Chondrocyte (in vitro differentiated cells): ENCODE results near the gene PRKAR1A. TPM values are rescaled to one million over a fixed set of nuclear protein-coding genes. Genes with fewer than 3 reads are reported as not detected.

Experiments
- DNase-seq: peaks from one replicate; pipeline ENCODE4 v3.0.0; 2021; ENCODE audit warnings: mixed read lengths, low spot score
- H3K27ac Mint-ChIP-seq: one replicate; pipeline ENCODE4 v1.8.0; 2021; ENCODE audit warnings: mild to moderate bottlenecking, moderate library complexity, mixed read lengths; ENCODE audit not compliant: unreplicated experiment
- H3K27me3 Mint-ChIP-seq: 2 replicates; pipeline ENCODE4 v1.8.0; 2021; ENCODE audit warnings: low read depth, mixed read lengths
- H3K36me3 Mint-ChIP-seq: 2 replicates; pipeline ENCODE4 v1.8.0; 2021; ENCODE audit warnings: low read depth, mixed read lengths
- H3K4me1 Mint-ChIP-seq: 2 replicates; pipeline ENCODE4 v1.8.0; 2021; ENCODE audit warnings: low read depth, mild to moderate bottlenecking, mixed read lengths
- H3K4me3 Mint-ChIP-seq: one replicate; pipeline ENCODE4 v1.8.0; 2021; ENCODE audit warnings: mild to moderate bottlenecking, moderate library complexity, mixed read lengths; ENCODE audit not compliant: unreplicated experiment
- H3K9me3 Mint-ChIP-seq: 2 replicates; pipeline ENCODE4 v1.8.0; 2021; ENCODE audit warnings: low read depth, mixed read lengths
- CTCF ChIP-seq: fragments of 200-600 bp; sonication (generic); IDR thresholded peaks from 2 replicates; pipeline ENCODE4 v1.5.0; 2021; ENCODE audit warnings: antibody characterized with exemption, mild to moderate bottlenecking, moderate library complexity
- total RNA-seq: library from RNA; stranded (reverse); gene quantifications from 3 replicates; pipeline ENCODE4 v1.2.1, GENCODE V29; 2021

PRKAR1A gene
- total RNA-seq, 1 donor from 2014 or later = 269 TPM

GRCh38 chr17:68576811-68577496 is 64.7 kb downstream of the PRKAR1A start:
- Mint-ChIP-seq H3K27ac (no peak overlapping the region), H3K27me3 (no peaks in the 10 kb centered on the region), H3K9me3 (peaks cover 4% of the 10 kb centered on the region), H3K4me1 (no peaks in the 10 kb centered on the region), H3K36me3 (no peaks in the 10 kb centered on the region), H3K4me3 (no peak overlapping the region)
- no peak for DNase-seq
- no peak for TF ChIP-seq CTCF

GRCh38 chr17:68577497-68577821 is 65.2 kb downstream of the PRKAR1A start:
- DNase-seq = no peak
- TF ChIP-seq CTCF = no peak
- H3K27me3 Mint-ChIP-seq = no peaks in the 10 kb centered on the region
- no peaks in the 10 kb centered on the region for H3K4me1 Mint-ChIP-seq
- H3K27ac Mint-ChIP-seq = no peak overlapping the region
- peaks cover 4% of the 10 kb centered on the region for H3K9me3 Mint-ChIP-seq
- H3K4me3 Mint-ChIP-seq = no peak overlapping the region
- no peaks in the 10 kb centered on the region for H3K36me3 Mint-ChIP-seq

GRCh38 chr17:68578236-68578635 is 66.0 kb downstream of the PRKAR1A start:
- Mint-ChIP-seq H3K27me3 (no peaks in the 10 kb centered on the region), H3K36me3 (no peaks in the 10 kb centered on the region), H3K27ac (no peak overlapping the region), H3K4me1 (no peaks in the 10 kb centered on the region), H3K4me3 (no peak overlapping the region), H3K9me3 (peaks cover 4% of the 10 kb centered on the region)
- DNase-seq = no peak
- no peak for TF ChIP-seq CTCF

DNA sequence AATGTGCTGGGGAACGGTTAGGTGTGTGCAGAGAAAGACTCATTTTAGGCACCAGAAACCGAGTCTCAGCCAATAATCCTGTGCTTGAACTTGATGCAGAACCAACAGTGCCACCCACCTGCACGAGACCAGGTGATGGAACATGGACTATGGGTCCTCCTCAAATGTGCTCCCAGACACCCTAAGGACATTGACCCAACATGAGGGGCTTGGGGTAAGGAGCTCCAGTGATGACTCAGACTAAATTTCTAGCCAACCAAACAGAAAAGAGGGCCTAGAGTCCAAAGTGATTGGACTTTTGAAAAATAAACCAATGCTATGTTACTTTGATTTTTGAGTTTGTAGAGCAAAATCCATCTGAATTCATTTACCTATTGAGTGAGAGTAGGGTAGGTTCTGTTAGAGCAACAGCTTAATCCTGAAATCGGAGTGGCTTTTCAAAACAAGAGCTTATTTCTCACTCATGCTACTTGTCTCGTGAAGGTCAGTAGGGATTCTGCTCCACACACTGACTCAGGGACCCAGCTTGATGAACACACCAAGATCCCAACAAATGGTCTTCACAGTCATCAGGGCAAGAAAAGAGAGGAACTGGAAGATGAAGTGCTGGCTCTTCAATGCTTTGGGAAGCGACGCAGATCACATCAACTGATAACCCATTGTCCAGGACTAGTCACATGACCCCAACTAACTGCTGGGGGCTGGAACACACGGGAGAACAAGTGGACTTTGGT is 67.1 kb downstream of the PRKAR1A start:
- TF ChIP-seq CTCF = no peak
- Mint-ChIP-seq H3K27ac (no peak overlapping the region), H3K9me3 (peaks cover 4% of the 10 kb centered on the region), H3K36me3 (no peaks in the 10 kb centered on the region), H3K4me1 (no peaks in the 10 kb centered on the region), H3K27me3 (no peaks in the 10 kb centered on the region), H3K4me3 (no peak overlapping the region)
- DNase-seq = no peak

DNA sequence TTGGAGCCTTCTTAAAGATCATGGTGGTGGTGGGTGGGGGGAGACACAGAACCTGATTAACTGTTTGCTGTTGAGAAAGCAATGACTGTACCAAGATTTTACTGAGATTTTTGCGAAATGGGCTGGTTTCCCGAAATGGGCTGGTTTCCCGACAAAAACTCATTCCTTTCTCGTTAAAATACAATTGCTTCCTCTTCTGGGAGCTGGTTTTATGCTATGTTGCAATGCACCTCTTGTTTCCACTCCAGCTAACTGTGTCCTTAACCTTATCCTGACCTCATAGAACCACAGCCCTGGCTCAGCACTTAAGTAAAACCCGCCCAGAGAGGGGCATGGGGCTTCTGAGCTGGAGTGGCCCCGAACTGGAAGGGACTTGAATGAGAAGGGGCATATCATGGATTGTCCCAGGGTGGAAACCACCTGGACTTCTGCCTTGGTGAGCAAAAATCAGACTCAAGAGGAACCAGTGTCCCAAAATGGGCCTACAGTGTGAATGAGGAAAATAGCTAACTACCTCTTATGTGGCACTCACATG is 68.1 kb downstream of the PRKAR1A start:
- Mint-ChIP-seq H3K4me3 (no peak overlapping the region), H3K4me1 (no peaks in the 10 kb centered on the region), H3K27ac (no peak overlapping the region), H3K36me3 (no peaks in the 10 kb centered on the region), H3K9me3 (peaks cover 4% of the 10 kb centered on the region), H3K27me3 (no peaks in the 10 kb centered on the region)
- no peak for DNase-seq
- no peak for TF ChIP-seq CTCF
